ENCODE data around the gene NR3C2.

Gene NR3C2

DNA sequence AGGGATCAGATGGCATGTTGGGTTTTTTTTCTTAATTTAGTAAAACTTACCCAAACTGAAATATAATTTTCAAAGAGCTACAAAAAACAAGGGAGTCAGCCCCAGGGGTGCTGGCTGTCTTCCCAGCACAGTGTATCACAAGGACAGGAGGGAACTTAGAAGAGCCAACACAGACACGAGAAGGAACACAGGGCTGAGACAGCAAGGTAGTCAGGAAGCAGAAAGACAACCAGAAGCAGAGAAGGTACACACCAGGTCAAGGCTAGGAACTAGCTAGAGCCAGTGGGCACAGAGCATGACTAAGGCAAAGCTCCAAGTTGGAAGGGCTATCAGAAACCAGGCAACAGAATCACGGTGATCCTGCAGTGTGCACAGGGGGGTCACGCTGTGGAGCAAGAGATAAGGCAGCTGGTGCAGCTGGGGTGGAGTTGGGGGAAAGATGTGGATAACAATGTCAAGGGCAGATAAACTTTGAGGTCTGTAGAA is 168.7 kb downstream of the NR3C2 start:
- TF ChIP-seq ZFX (IDR thresholded peaks at IDR 0.05; ENCODE audit: borderline replicate concordance) (no peak), CTCF (IDR thresholded peaks at IDR 0.05) (no peak)
- no peak overlapping the region for H3K27ac ChIP-seq

- H3K27ac ChIP-seq: no peak overlapping the region
- no peak for TF ChIP-seq CTCF (IDR thresholded peaks at IDR 0.05)
- no peak for TF ChIP-seq ZFX (IDR thresholded peaks at IDR 0.05; ENCODE audit: borderline replicate concordance)
Observed at GRCh38 chr4:148271166-148271565, 171.0 kb downstream of the NR3C2 start.

DNA sequence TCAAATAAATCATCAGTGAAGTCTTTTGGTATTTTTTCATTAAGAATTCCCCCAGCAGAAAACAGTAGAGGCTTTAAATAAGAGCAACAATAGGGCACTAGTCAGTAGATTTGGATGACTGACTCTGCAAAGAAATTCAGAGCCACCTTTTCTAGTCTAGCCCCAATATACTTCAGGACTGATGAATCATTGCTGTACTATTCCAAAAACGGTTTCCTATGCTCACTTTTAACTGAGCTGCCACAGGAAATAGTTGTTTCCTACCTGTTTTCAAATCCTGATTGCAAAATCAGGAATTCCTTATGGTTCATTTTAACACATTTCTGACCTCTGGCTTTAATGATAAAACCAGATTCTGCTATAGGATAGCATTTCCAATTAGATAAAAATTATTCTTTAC is 171.6 kb downstream of the NR3C2 start:
- TF ChIP-seq ZFX (IDR thresholded peaks at IDR 0.05; ENCODE audit: borderline replicate concordance): no peak
- no peak for TF ChIP-seq CTCF (IDR thresholded peaks at IDR 0.05)
- no peak overlapping the region for H3K27ac ChIP-seq

DNA sequence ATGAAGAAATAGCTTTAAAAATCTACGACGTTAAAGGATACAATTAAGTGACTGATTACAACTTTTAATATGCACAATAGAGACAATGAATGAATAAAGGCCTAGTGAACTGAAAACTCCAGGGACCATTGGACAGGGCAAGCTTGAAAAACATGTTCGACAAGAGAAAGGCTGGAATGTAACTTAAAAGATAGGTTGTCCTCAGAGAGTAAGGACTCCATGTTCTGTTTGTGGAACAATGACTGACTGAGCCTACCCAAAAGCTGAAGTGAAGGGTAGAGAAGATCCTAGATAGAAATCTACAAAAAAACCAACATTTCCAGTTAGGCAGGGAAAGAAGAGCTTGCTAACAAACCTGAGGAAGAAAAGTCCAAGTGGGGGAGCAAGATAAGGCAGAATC is 173.4 kb downstream of the NR3C2 start:
- no peak for TF ChIP-seq CTCF (IDR thresholded peaks at IDR 0.05)
- TF ChIP-seq ZFX (IDR thresholded peaks at IDR 0.05; ENCODE audit: borderline replicate concordance): no peak
- H3K27ac ChIP-seq: no peak overlapping the region

- no peak for TF ChIP-seq ZFX (IDR thresholded peaks at IDR 0.05; ENCODE audit: borderline replicate concordance)
- TF ChIP-seq CTCF (IDR thresholded peaks at IDR 0.05): no peak
- no peak overlapping the region for H3K27ac ChIP-seq
Observed at GRCh38 chr4:148266921-148267320, 175.3 kb downstream of the NR3C2 start.

GRCh38 chr4:148266240-148266639 is 176.0 kb downstream of the NR3C2 start:
- no peak overlapping the region for H3K27ac ChIP-seq
- no peak for TF ChIP-seq CTCF (IDR thresholded peaks at IDR 0.05)
- TF ChIP-seq ZFX (IDR thresholded peaks at IDR 0.05; ENCODE audit: borderline replicate concordance): no peak

DNA sequence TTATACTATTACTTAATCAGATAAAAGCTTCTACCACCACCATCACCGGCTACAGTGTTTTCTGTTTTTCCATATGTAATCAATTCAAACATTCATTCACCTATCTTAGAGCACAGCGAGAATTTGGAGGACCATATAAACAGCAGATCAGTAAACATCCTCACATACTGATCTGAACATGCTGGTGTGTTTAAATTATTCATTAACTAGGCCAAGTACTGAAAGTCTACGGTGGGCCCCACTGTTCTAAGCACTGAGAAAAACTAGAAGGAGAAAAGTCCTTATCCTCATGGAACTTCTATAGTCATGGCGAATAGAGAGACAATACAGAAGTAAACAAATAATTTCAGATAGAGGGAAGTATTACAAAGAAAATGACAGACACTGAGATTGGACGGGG is 176.6 kb downstream of the NR3C2 start:
- TF ChIP-seq ZFX (IDR thresholded peaks at IDR 0.05; ENCODE audit: borderline replicate concordance) (no peak), CTCF (IDR thresholded peaks at IDR 0.05) (no peak)
- H3K27ac ChIP-seq: no peak overlapping the region
